Measurements from ENCODE around the gene PNPLA2.

The PNPLA2 gene

GRCh38 chr11:826836-827145, 8.1 kb downstream of the PNPLA2 start:
- Histone ChIP-seq H3K27me3 (ENCODE audit: insufficient read depth, low read length, poor library complexity) (peaks cover 3% of the 10 kb centered on the region), H2BK15ac (replicated peaks; ENCODE audit: low read depth) (no peak overlapping the region), H3K79me1 (ENCODE audit: low read length) (no peaks in the 10 kb centered on the region), H3K23ac (ENCODE audit: low read length) (no peak overlapping the region), H2AK5ac (ENCODE audit: low read length) (no peak overlapping the region), H3K4me2 (ENCODE audit: low read length) (peak overlapping the region; percentile 52), H4K5ac (ENCODE audit: low read length) (no peak overlapping the region), H3K79me2 (ENCODE audit: control insufficient read depth, insufficient read depth, low read length) (no peaks in the 10 kb centered on the region), H3K36me3 (ENCODE audit: control insufficient read depth, insufficient read depth, low read length) (no peaks in the 10 kb centered on the region), H2BK5ac (ENCODE audit: low read length) (no peak overlapping the region), H3K18ac (ENCODE audit: low read length) (no peak overlapping the region), H3K27ac (ENCODE audit: low read depth, low read length) (no peak overlapping the region), H3K4me3 (ENCODE audit: low read length) (no peak overlapping the region), H4K8ac (ENCODE audit: low read depth, low read length) (no peak overlapping the region), H3K4me1 (ENCODE audit: control insufficient read depth, low read depth, low read length) (peaks cover 5% of the 10 kb centered on the region), H2BK120ac (ENCODE audit: low read depth, low read length) (no peak overlapping the region), H3K56ac (ENCODE audit: low read length) (peak overlapping the region; percentile 56), H3K4ac (ENCODE audit: low read depth, low read length) (no peak overlapping the region), H3K9ac (ENCODE audit: low read length) (peak overlapping the region; percentile 48)
- no peak for DNase-seq
- WGBS (ENCODE audit: extremely low coverage, insufficient coverage, low lambda C conversion rate) = no CpG with 5 or more reads among the region's 22 CpGs

GRCh38 chr11:827146-827896, 8.6 kb downstream of the PNPLA2 start:
- H3K56ac ChIP-seq (ENCODE audit: low read length) = peak overlapping the region; percentile 56
- no peak overlapping the region for H2BK5ac ChIP-seq (ENCODE audit: low read length)
- peaks cover 9% of the 10 kb centered on the region for H3K4me1 ChIP-seq (ENCODE audit: control insufficient read depth, low read depth, low read length)
- no peaks in the 10 kb centered on the region for H3K36me3 ChIP-seq (ENCODE audit: control insufficient read depth, insufficient read depth, low read length)
- peak overlapping the region; percentile 2 for H3K27ac ChIP-seq (ENCODE audit: low read depth, low read length)
- peak overlapping the region; percentile 48 for H3K9ac ChIP-seq (ENCODE audit: low read length)
- no peak overlapping the region for H4K5ac ChIP-seq (ENCODE audit: low read length)
- H2BK120ac ChIP-seq (ENCODE audit: low read depth, low read length) = no peak overlapping the region
- H3K4me2 ChIP-seq (ENCODE audit: low read length) = peak overlapping the region; percentile 52
- H3K4ac ChIP-seq (ENCODE audit: low read depth, low read length) = no peak overlapping the region
- H3K79me1 ChIP-seq (ENCODE audit: low read length) = no peaks in the 10 kb centered on the region
- no peak overlapping the region for H2AK5ac ChIP-seq (ENCODE audit: low read length)
- peaks cover 3% of the 10 kb centered on the region for H3K27me3 ChIP-seq (ENCODE audit: insufficient read depth, low read length, poor library complexity)
- WGBS (ENCODE audit: extremely low coverage, insufficient coverage, low lambda C conversion rate) = no CpG with 5 or more reads among the region's 66 CpGs
- no peak overlapping the region for H3K23ac ChIP-seq (ENCODE audit: low read length)
- H2BK15ac ChIP-seq (replicated peaks; ENCODE audit: low read depth) = no peak overlapping the region
- no peak overlapping the region for H3K4me3 ChIP-seq (ENCODE audit: low read length)
- DNase-seq = peak; percentile 60
- no peak overlapping the region for H3K18ac ChIP-seq (ENCODE audit: low read length)
- no peaks in the 10 kb centered on the region for H3K79me2 ChIP-seq (ENCODE audit: control insufficient read depth, insufficient read depth, low read length)
- H4K8ac ChIP-seq (ENCODE audit: low read depth, low read length) = no peak overlapping the region

DNA sequence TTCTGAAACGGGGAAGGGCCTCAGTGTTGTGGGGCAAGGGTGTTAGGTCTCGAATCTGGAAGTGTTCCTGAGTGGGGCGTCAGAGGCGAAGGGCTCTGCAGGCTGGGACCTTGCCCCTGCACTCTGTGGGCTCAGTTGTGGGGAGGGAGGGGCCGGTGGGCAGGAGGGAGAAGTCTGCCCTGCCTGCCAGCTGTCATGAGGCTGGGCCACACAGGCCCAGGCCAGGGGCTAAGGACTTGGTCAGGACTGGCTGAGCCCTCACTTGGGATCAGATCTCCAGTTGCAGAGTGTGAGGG, 9.1 kb downstream of the PNPLA2 start, which contains the start of gene CRACR2B:
CRACR2B (plus strand) TSS at position 23 of the 296 bp plus-strand sequence. CDS start 689 bp downstream, outside the sequence.
- DNase-seq = no peak
- H3K23ac ChIP-seq (ENCODE audit: low read length) = peak within 1 kb of the TSS; percentile 24
- H3K27me3 ChIP-seq (ENCODE audit: insufficient read depth, low read length, poor library complexity) = peaks cover 3% of the 10 kb centered on the region
- no peak within 1 kb of the TSS for H2AK5ac ChIP-seq (ENCODE audit: low read length)
- no peak within 1 kb of the TSS for H2BK5ac ChIP-seq (ENCODE audit: low read length)
- no peak within 1 kb of the TSS for H3K4me3 ChIP-seq (ENCODE audit: low read length)
- peak within 1 kb of the TSS; percentile 81 for H3K56ac ChIP-seq (ENCODE audit: low read length)
- WGBS (ENCODE audit: extremely low coverage, insufficient coverage, low lambda C conversion rate) = no CpG with 5 or more reads among the region's 5 CpGs
- H3K36me3 ChIP-seq (ENCODE audit: control insufficient read depth, insufficient read depth, low read length) = no peaks in the 10 kb centered on the region
- H3K79me1 ChIP-seq (ENCODE audit: low read length) = no peaks in the 10 kb centered on the region
- no peak within 1 kb of the TSS for H3K18ac ChIP-seq (ENCODE audit: low read length)
- peak within 1 kb of the TSS; percentile 2 for H3K27ac ChIP-seq (ENCODE audit: low read depth, low read length)
- no peak within 1 kb of the TSS for H4K5ac ChIP-seq (ENCODE audit: low read length)
- peak within 1 kb of the TSS; percentile 52 for H3K4me2 ChIP-seq (ENCODE audit: low read length)
- H2BK120ac ChIP-seq (ENCODE audit: low read depth, low read length) = no peak within 1 kb of the TSS
- peak within 1 kb of the TSS; percentile 70 for H3K9ac ChIP-seq (ENCODE audit: low read length)
- H4K8ac ChIP-seq (ENCODE audit: low read depth, low read length) = no peak within 1 kb of the TSS
- no peaks in the 10 kb centered on the region for H3K79me2 ChIP-seq (ENCODE audit: control insufficient read depth, insufficient read depth, low read length)
- peaks cover 9% of the 10 kb centered on the region for H3K4me1 ChIP-seq (ENCODE audit: control insufficient read depth, low read depth, low read length)
- no peak within 1 kb of the TSS for H3K4ac ChIP-seq (ENCODE audit: low read depth, low read length)
- H2BK15ac ChIP-seq (replicated peaks; ENCODE audit: low read depth) = no peak within 1 kb of the TSS

- Histone ChIP-seq H4K8ac (ENCODE audit: low read depth, low read length) (no peak overlapping the region), H3K79me1 (ENCODE audit: low read length) (no peaks in the 10 kb centered on the region), H3K9ac (ENCODE audit: low read length) (peak overlapping the region; percentile 70), H2AK5ac (ENCODE audit: low read length) (no peak overlapping the region), H3K56ac (ENCODE audit: low read length) (peak overlapping the region; percentile 81), H3K4ac (ENCODE audit: low read depth, low read length) (no peak overlapping the region), H3K4me2 (ENCODE audit: low read length) (peak overlapping the region; percentile 56), H4K5ac (ENCODE audit: low read length) (no peak overlapping the region), H2BK120ac (ENCODE audit: low read depth, low read length) (no peak overlapping the region), H3K4me1 (ENCODE audit: control insufficient read depth, low read depth, low read length) (peaks cover 9% of the 10 kb centered on the region), H3K18ac (ENCODE audit: low read length) (no peak overlapping the region), H3K4me3 (ENCODE audit: low read length) (no peak overlapping the region), H2BK5ac (ENCODE audit: low read length) (no peak overlapping the region), H3K27me3 (ENCODE audit: insufficient read depth, low read length, poor library complexity) (peaks cover 3% of the 10 kb centered on the region), H2BK15ac (replicated peaks; ENCODE audit: low read depth) (no peak overlapping the region), H3K36me3 (ENCODE audit: control insufficient read depth, insufficient read depth, low read length) (no peaks in the 10 kb centered on the region), H3K27ac (ENCODE audit: low read depth, low read length) (no peak overlapping the region), H3K23ac (ENCODE audit: low read length) (peak overlapping the region; percentile 24), H3K79me2 (ENCODE audit: control insufficient read depth, insufficient read depth, low read length) (no peaks in the 10 kb centered on the region)
- no peak for DNase-seq
- WGBS (ENCODE audit: extremely low coverage, insufficient coverage, low lambda C conversion rate) = no CpG with 5 or more reads among the region's 21 CpGs
Measured at GRCh38 chr11:828506-829175, 9.9 kb downstream of the PNPLA2 start.

DNA sequence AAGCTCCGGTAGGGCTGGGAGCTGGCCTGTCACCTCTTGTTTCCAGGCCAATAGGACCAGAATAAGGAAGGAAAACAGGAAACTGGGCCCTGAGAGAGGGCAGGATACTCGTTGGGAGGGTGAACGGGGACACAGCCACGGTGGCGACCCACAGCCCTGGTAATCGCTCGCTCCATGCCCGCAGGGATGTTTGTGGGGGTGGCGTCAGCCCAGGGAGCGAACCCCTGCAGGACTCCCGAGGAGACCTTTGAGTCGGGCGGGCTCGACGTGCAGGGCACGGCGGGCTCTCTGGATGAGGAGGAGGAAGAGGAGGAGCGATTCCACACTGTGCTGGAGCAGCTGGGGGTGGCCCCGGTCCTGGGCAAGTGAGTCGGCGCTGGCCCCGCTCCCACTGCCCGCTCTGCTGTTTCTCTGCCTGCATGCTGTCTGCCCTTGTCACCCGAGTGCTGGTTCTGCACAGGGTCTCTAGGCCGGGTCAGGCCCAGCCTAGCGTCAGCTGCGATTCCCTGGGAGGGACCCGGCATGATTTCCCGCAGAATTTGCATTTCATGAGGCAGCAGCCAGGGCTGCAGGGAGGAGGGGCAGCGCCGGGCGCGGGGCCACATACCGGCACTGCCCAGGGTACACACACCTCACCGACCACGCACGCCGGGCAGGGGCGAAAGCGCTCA, 10.6 kb downstream of the PNPLA2 start:
- no peak overlapping the region for H3K4me3 ChIP-seq (ENCODE audit: low read length)
- no peaks in the 10 kb centered on the region for H3K79me2 ChIP-seq (ENCODE audit: control insufficient read depth, insufficient read depth, low read length)
- H3K4ac ChIP-seq (ENCODE audit: low read depth, low read length) = no peak overlapping the region
- H2BK120ac ChIP-seq (ENCODE audit: low read depth, low read length) = no peak overlapping the region
- peak overlapping the region; percentile 70 for H3K9ac ChIP-seq (ENCODE audit: low read length)
- H2AK5ac ChIP-seq (ENCODE audit: low read length) = no peak overlapping the region
- H4K8ac ChIP-seq (ENCODE audit: low read depth, low read length) = no peak overlapping the region
- no peak overlapping the region for H2BK5ac ChIP-seq (ENCODE audit: low read length)
- WGBS (ENCODE audit: extremely low coverage, insufficient coverage, low lambda C conversion rate) = no CpG with 5 or more reads among the region's 40 CpGs
- H3K27me3 ChIP-seq (ENCODE audit: insufficient read depth, low read length, poor library complexity) = peaks cover 3% of the 10 kb centered on the region
- no peak overlapping the region for H4K5ac ChIP-seq (ENCODE audit: low read length)
- H3K4me2 ChIP-seq (ENCODE audit: low read length) = peak overlapping the region; percentile 56
- peak overlapping the region; percentile 81 for H3K56ac ChIP-seq (ENCODE audit: low read length)
- no peaks in the 10 kb centered on the region for H3K36me3 ChIP-seq (ENCODE audit: control insufficient read depth, insufficient read depth, low read length)
- H3K27ac ChIP-seq (ENCODE audit: low read depth, low read length) = no peak overlapping the region
- peaks cover under 1% of the 10 kb centered on the region for H3K79me1 ChIP-seq (ENCODE audit: low read length)
- peaks cover 11% of the 10 kb centered on the region for H3K4me1 ChIP-seq (ENCODE audit: control insufficient read depth, low read depth, low read length)
- DNase-seq = peak; percentile 42
- H3K18ac ChIP-seq (ENCODE audit: low read length) = no peak overlapping the region
- H3K23ac ChIP-seq (ENCODE audit: low read length) = peak overlapping the region; percentile 45
- no peak overlapping the region for H2BK15ac ChIP-seq (replicated peaks; ENCODE audit: low read depth)
